ENCODE results near the gene UBE2G2. TPM values are rescaled to one million over a fixed set of nuclear protein-coding genes. Genes with fewer than 3 reads are reported as not detected.

Gene UBE2G2
- total and polyA plus RNA-seq, 2 of the 4 experiments (the other 2 are of a cell fraction), result 65.4 to 91.7 TPM

- no peak for DNase-seq
- WGBS, 2 experiments (ENCODE audit: extremely low coverage in 2 of 2, insufficient read length in 1 of 2), result 99% methylated on average over 9 of the region's 17 CpGs; no CpG with 5 or more reads in 1 of the 2 experiments
These were observed 29.6 kb downstream of the UBE2G2 start for GRCh38 chr21:44771896-44772525.

More at GRCh38 chr21:44771896-44772525, 29.6 kb downstream of the UBE2G2 start:
- no peak overlapping the region for H3K4me3 ChIP-seq (ENCODE audit: insufficient read depth, low read depth, low read length)
- H2AK5ac ChIP-seq (ENCODE audit: low read depth, low read length), result no peak overlapping the region
- H4K91ac ChIP-seq (ENCODE audit: insufficient read depth, low read depth, low read length), result no peak overlapping the region
- no peak overlapping the region for H2AFZ ChIP-seq (replicated peaks; ENCODE audit: low read length, poor library complexity)
- no peak overlapping the region for H4K5ac ChIP-seq (ENCODE audit: low read depth, low read length)
- intact Hi-C loops (cut with micrococcal nuclease) (no loop called here), in situ Hi-C loops (cut with MboI; ENCODE audit: low sequenced_read_pairs) (no loop called here), dilution Hi-C loops (cut with HindIII; ENCODE audit: low sequenced_read_pairs, unreplicated experiment) (no loop called here)
- no peaks in the 10 kb centered on the region for H3K4me1 ChIP-seq (ENCODE audit: control insufficient read depth, insufficient read depth, low read length)
- no peak overlapping the region for H3K56ac ChIP-seq (ENCODE audit: extremely low read depth, insufficient read depth, low read length)
- ChIA-PET POLR2A (ENCODE audit: unreplicated experiment) (no interaction called here), CTCF (no interaction called here)
- no peak overlapping the region for H2BK20ac ChIP-seq (ENCODE audit: low read depth, low read length)
- no peak overlapping the region for H3K4ac ChIP-seq (ENCODE audit: low read depth, low read length)
- no peak overlapping the region for H3K9ac ChIP-seq (ENCODE audit: low read depth, low read length)
- no peaks in the 10 kb centered on the region for H3K9me3 ChIP-seq (ENCODE audit: control insufficient read depth, insufficient read depth, low read length)
- TF ChIP-seq MAFK (IDR thresholded peaks at IDR 0.05; ENCODE audit: low read depth, low read length) (no peak), ELK1 (IDR thresholded peaks at IDR 0.05; ENCODE audit: borderline replicate concordance, low read depth, low read length) (no peak), FOS (IDR thresholded peaks at IDR 0.05; ENCODE audit: low read depth, low read length) (no peak), RCOR1 (IDR thresholded peaks at IDR 0.05; ENCODE audit: insufficient replicate concordance, low read length) (no peak), CHD1 (IDR thresholded peaks at IDR 0.05; ENCODE audit: low read depth, low read length) (no peak), MAZ (IDR thresholded peaks at IDR 0.05; ENCODE audit: borderline replicate concordance, low read depth, low read length) (no peak), RAD21 (IDR thresholded peaks at IDR 0.05; ENCODE audit: low read length) (no peak), RFX5 (IDR thresholded peaks at IDR 0.05; ENCODE audit: low read depth, low read length) (no peak), SMC3 (IDR thresholded peaks at IDR 0.05; ENCODE audit: low read depth, low read length) (no peak)
- TF ChIP-seq, protein P1, sequence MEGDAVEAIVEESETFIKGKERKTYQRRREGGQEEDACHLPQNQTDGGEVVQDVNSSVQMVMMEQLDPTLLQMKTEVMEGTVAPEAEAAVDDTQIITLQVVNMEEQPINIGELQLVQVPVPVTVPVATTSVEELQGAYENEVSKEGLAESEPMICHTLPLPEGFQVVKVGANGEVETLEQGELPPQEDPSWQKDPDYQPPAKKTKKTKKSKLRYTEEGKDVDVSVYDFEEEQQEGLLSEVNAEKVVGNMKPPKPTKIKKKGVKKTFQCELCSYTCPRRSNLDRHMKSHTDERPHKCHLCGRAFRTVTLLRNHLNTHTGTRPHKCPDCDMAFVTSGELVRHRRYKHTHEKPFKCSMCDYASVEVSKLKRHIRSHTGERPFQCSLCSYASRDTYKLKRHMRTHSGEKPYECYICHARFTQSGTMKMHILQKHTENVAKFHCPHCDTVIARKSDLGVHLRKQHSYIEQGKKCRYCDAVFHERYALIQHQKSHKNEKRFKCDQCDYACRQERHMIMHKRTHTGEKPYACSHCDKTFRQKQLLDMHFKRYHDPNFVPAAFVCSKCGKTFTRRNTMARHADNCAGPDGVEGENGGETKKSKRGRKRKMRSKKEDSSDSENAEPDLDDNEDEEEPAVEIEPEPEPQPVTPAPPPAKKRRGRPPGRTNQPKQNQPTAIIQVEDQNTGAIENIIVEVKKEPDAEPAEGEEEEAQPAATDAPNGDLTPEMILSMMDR (conservative IDR thresholded peaks at IDR 0.05; ENCODE audit: low read depth, low read length), result no peak
- no peak overlapping the region for H3K27ac ChIP-seq (ENCODE audit: insufficient read depth, low read length)
- BruUV-seq (replicated peaks), result no TSS peak
- H3K18ac ChIP-seq (ENCODE audit: low read depth, low read length), result no peak overlapping the region
- H2BK15ac ChIP-seq (ENCODE audit: low read depth, low read length), result no peak overlapping the region
- no peak overlapping the region for H3K14ac ChIP-seq (replicated peaks; ENCODE audit: low read depth, low read length)
- no peak overlapping the region for H3K23ac ChIP-seq (ENCODE audit: low read depth, low read length)
- no peaks in the 10 kb centered on the region for H3K27me3 ChIP-seq (ENCODE audit: control insufficient read depth, insufficient read depth, low read length)
- H3K79me1 ChIP-seq (ENCODE audit: low read depth in 1 of 2, low read length in 2 of 2), result peaks cover 3 to 7% of the 10 kb centered on the region in 2 experiments; a peak in 3 of 4 replicates
- H3K36me3 ChIP-seq (ENCODE audit: control insufficient read depth, insufficient read depth, low read length), result peaks cover 49% of the 10 kb centered on the region
- no peak overlapping the region for H2BK5ac ChIP-seq (ENCODE audit: low read depth, low read length, poor library complexity, severe bottlenecking)
- peaks cover 5% of the 10 kb centered on the region for H4K20me1 ChIP-seq (ENCODE audit: insufficient read depth, low read length)
- no peaks in the 10 kb centered on the region for H3K9me1 ChIP-seq (ENCODE audit: insufficient read depth, low read length)
- no peak for ATAC-seq (ENCODE audit: low read depth)
- no peak overlapping the region for H2BK120ac ChIP-seq (ENCODE audit: low read depth, low read length)
- no peak overlapping the region for H3K4me2 ChIP-seq (ENCODE audit: low read depth, low read length)
- H4K8ac ChIP-seq (ENCODE audit: low read depth in 2 of 2, low read length in 2 of 2), result no peak overlapping the region
- H2AK9ac ChIP-seq (replicated peaks; ENCODE audit: low read depth, low read length, poor library complexity), result no peak overlapping the region
